GM19035 (cell line): ENCODE measurements around the gene MAP3K14.
"Not testable (repeated sequence)": the region's sequence is repeated elsewhere in the genome, so short reads cannot be mapped to it uniquely, and the experiment has no call there.

Experiments
- ATAC-seq: cut with Tn5 transposase; IDR thresholded peaks from one replicate; pipeline ENCODE4 v1.9.1; 2021; ENCODE audit not compliant: unreplicated experiment

The MAP3K14 gene

DNA sequence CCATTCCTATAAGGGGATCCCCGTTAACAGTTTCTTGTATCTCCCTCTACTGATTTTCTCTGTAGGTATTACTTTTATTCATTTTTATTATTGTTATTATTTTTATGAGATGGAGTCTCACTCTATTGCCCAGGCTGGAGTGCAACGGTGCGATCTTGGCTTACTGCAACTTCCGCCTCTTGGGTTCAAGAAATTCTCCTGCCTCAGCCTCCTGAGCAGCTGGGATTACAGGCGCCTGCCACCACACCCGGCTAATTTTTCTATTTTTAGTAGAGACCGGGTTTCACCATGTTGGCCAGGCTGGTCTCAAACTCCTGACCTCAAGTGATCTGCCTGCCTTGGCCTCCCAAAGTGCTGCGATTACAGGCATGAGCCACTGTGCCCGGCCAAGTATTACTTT is 14.6 kb downstream of the MAP3K14 start:
- ATAC-seq = not testable (repeated sequence)

DNA sequence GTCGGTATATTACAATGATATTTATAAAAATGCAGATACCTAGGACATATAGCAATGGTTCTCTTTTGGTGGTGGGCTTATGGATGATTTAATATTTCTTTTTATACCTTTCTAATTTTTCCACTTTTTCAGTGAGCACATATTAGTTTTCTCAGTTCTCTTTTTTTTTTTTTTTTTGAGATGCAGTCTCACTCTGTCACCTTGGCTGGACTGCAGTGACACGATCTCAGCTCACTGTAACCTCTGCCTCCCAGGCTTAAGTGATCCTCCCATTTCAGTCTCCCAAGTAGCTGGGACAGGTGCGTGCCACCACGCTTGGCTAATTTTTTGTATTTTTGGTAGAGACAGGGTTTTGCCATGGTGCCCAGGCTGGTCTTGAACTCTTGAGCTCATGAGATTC is 15.1 kb downstream of the MAP3K14 start:
- no peak for ATAC-seq

GRCh38 chr17:45300060-45300751 is 16.6 kb downstream of the MAP3K14 start:
- no peak for ATAC-seq

- no peak for ATAC-seq
Measured at GRCh38 chr17:45299361-45299760, 17.5 kb downstream of the MAP3K14 start.

DNA sequence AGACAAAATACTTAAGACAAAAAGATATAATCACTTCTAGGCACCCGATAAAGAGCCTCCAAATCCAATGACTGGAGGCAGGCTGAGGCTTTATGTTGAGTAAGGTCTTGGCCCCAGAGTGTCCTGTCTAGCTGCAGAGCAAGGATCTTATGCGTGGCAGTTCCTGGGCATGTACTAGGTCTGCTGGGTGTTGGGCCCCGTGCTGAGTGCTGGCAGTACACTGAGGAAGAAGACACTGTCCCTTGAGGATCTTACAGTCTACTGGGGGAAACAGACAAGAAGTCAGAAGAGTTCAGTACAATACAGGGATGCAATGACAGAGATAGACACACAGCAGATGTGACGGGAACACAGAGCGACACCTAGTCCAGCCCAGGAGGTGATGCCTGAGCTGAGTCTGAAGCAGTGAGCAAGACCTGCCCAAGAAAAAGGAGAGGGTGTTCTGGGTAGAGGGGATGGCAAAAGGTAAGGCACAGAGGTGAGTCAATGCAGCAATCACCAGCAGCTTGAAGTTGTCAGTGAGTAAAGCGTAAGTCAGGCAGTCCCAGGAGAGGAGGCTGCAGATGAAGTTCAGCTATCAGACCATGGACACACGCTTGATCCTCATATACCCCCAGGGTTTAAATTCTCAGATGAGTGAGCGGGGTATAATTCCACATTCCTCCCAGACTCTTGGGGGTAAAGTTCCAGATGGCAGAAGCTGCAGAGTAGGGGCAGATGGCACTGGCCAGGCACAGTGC is 18.1 kb downstream of the MAP3K14 start:
- ATAC-seq = no peak

DNA sequence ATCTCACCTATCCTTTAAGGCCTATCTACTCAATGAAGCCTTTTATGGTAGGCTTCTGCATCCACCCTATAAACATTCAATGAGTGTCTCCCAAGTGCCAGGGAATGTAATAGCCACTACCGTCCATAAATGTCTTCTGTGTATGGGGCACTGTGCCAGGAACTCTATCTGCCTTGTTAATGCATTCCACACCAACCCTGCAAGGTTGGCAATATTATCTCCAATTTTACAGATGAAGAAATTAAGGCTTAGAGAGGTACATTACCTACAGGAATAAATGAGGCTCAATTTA is 20.0 kb downstream of the MAP3K14 start:
- no peak for ATAC-seq

GRCh38 chr17:45296003-45296832 is 20.6 kb downstream of the MAP3K14 start:
- ATAC-seq = peak; percentile 53

- no peak for ATAC-seq
Measured at GRCh38 chr17:45294506-45294905, 22.3 kb downstream of the MAP3K14 start.

DNA sequence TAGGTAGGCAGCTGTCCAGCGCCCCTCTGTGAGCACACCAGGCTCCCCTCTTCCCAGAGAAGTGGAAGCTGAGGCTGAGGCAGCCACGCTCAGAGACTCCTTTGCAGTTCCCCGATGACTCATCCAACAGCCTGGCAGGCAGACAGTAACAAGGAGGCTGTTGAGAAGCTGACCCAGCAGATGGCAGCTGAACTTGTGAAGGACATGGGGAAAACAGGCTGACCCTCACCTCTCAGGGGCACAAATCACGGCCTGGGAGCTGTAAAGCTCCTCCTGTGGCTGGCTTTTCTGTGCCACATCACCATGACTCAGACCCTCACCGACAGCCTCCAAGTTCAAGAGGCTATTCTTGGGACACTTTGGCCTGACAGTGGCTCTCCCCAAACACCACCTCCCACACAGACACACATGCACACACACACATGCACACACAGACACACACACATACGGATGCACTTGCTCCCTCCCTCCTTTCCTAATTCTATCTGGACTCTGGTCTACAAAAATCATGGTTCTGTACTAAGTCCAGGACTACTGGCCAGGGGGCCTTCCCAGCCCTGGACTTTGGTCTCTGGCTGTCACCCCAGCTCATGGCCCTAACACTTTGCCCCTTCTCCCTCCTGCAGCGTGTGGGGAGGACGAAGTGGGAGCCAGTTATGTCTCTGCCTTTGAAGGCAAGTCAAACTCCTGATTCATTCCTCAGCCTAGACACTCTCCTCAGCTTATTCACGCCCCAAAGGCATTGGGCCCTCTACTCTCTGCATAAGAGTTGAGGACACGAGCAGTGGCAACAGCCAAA is 23.2 kb downstream of the MAP3K14 start:
- ATAC-seq = no peak

DNA sequence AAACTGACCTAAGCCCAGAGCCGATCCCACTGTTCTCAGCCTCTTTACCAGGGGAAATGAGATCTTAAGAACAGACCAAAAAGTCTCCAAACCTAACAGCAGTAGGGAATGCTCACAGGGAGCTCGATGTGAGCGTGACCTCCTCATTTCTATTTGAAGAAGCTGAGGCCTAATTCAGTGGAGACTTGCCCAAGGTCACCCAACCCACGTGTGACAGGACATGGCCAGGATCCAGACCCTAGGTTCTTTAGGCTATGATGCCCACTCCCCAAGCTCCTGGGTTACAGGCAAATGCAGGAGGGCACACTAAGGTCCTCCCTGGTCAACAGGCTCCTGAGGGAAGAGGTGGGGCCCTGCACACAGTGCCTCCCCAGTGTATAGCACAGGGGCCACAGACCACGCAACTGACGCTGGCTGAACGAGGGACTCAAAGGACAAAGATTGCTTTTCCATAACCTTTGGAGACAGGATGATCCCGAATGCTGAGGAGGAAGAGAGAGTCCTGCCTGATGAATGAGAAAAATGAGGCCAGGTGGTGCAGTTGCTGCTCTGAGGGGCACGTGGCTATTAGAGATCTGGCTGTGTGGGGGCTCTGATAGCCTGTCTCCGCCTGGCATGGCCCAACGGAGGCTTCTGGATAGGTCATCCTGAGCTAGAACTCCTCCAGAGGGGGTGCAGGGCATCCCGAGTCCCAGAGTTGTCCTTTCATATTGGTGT is 24.0 kb downstream of the MAP3K14 start:
- ATAC-seq = no peak

- no peak for ATAC-seq
Measured at GRCh38 chr17:45291171-45291805, 25.5 kb downstream of the MAP3K14 start.

- ATAC-seq = no peak
Measured at GRCh38 chr17:45290269-45290765, 26.5 kb downstream of the MAP3K14 start.

GRCh38 chr17:45289301-45290268 is 27.2 kb downstream of the MAP3K14 start:
- no peak for ATAC-seq

DNA sequence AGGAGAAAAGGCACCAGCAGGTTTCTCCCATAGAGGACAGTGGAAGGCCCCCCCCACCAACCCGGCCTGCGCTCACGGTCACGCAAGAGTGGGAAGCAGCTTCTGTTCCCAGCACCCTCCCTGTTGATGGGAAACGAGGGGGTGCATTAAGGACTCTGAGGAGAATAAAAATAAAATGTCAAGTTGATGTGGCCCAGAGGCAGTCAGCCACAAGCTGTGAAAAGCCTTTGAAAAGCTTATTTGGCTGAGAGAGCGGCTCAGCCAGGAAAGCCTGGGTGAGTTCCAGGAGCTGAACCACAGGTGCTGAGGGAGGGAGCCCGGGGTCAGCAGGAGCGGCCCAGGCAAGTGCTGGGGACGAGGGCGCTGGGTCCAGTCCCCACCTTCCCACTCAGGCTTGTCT is 28.0 kb downstream of the MAP3K14 start:
- ATAC-seq = no peak

- ATAC-seq = no peak
Measured at GRCh38 chr17:45287526-45288500, 29.0 kb downstream of the MAP3K14 start.

DNA sequence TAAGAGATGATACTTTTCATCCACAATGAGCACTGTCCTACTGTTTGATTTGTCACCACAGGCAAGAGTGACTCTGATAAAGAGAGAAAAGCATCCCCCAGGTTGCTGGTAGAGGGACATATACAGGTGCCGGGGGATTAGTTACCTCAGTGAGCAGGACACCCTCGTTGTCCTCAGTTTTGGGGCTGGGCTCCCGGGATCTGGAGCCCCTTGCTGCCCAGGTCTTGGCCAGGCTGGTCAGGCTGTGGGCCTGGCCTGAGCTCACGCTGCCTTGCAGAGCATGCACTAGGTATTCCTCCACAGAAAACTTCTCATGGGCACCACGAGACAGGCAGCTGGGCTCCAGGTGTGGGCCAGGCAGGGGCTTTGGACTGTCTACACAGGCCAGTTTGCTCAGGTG is 30.5 kb downstream of the MAP3K14 start:
- no peak for ATAC-seq
